NCI-H2107 treated with DMSO at 0.1 percent for 48 hours (cell line): ENCODE results near the gene ART5.
A peak's percentile ranks its signal among the peaks of the same experiment; 100 is the strongest.

Experiments
- DNase-seq: peaks from one replicate; lab custom pipeline; 2025; ENCODE audit not compliant: unreplicated experiment; lab: John Stamatoyannopoulos, UW

The ART5 gene, protein sequence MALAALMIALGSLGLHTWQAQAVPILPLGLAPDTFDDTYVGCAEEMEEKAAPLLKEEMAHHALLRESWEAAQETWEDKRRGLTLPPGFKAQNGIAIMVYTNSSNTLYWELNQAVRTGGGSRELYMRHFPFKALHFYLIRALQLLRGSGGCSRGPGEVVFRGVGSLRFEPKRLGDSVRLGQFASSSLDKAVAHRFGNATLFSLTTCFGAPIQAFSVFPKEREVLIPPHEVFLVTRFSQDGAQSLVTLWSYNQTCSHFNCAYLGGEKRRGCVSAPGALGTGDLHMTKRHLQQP

DNA sequence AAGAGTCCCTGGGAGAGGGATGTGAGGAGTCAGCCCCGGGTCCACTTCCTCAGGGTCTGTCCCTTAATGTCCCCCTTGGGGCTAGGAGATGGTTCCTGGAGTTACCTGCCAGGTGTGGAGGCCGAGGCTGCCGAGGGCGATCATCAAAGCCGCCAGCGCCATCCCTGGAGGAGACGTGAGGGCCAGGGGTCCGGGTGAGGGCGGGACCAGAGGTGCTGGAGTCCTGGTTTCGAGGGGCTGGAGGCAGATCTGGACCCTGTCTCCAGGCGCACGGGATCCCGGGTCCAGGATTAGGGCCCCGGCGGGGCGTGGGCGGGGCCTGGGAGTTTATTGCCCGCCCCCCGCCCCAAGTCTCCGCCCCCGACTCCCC, at the start of gene ART5:
Gene ART5 (minus strand): TSS at position 292 of the 370 bp plus-strand sequence. CDS start 130 bp downstream, at position 162.
- no peak for DNase-seq

DNA sequence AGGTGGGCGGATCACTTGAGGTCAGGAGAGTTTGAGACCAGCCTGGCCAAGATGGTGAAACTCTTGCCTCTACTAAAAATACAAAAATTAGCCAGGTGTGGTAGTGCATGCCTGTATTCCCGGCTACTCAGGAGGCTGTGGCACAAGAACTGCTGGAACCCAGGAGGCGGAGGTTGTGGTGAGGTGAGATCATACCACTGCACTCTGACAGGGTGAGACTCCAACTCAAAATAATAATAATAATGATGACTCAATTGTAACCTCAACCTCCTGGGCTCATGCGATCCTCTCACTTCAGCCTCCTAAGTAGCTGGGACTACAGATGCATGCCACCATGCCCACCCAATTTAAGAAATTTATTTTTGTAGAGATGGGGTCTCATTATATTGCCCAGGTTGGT, 45.0 kb upstream of the ART5 start:
- DNase-seq, result no peak

DNA sequence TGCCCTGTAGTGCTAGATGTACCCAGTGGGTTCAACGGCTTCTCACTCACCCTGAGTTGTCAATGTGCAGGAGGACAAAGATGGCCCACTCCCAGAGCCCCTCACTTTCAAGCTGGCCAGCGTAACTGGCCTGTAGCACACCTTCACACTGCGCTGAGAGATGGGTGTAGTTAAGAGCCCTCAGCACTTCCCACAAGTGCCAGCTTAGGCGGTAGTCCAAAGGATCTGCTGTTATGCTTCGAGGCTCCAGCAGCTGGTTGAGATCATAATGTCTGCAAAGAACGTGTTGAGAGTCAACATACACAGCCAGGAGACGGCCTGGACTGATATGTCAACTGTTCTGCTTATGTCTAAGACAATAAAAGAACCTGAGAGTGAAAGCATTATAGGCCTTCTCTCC, 44.1 kb upstream of the ART5 start:
- no peak for DNase-seq

DNA sequence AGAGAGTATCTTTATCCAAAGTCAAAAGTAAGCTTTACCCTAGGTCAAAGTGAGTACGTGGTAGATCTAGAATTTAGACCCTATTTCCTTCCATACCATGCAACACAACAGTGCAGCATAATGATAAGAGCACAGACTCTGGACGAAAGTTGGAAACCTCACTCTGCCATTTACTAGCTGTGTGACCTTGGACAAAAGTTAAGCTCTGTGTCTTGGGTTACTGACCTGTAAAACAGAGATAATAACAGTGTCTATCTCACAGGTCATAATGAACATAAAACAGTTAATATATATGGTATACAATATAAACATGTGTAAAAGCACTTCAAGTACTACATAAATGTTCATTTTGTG, 43.0 kb upstream of the ART5 start:
- no peak for DNase-seq

DNA sequence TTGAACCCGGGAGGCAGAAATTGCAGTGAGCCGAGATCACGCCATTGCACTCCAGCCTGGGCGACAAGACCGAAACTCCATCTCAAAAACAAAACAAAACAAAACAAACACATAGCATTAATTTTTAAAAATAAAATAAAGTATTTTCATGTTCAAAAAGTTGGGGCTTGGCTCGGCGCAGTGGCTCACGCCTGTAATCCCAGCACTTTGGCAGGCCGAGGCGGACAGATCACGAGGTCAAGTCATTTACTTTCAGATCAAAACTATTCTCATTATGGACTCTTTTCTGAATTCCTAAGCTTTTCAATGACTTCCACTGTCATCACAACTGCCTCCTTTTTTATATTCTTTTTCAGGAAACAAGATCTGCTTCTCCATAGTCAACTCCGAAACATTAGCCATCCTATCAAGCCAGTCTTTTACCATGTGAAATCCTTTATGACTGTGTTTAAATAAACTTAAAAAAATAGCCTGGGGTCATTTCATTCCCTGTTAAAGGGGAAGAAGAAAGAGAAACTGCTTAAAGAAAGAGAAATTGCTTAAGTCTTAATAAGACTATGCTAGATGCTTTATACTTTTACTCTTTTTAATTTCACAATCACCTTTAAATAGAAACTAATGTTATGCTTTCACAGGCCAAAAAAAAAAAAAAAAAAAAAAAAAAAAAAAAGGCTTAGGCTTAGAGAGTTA, 42.5 kb upstream of the ART5 start:
- DNase-seq, result no peak

DNA sequence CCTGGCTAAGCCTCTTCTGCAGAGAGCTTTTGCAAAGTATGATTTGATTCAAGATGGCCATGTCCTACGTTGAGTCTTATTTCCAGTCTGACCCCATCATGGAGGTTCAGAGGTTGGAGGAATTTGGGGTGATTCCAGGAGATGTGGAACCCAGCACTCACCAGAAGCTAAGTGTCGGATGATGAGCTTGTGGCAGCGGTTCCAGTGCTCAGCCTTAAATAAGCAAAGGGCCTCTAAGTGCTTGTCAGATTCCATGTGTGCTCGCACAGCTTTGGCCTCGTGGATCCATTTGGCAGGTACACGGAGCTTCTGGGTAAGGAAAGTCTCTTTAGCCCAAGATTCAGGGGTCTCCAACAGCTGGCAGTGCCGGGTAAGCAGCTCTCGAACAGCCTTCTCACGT, 41.2 kb upstream of the ART5 start:
- DNase-seq, result no peak

DNA sequence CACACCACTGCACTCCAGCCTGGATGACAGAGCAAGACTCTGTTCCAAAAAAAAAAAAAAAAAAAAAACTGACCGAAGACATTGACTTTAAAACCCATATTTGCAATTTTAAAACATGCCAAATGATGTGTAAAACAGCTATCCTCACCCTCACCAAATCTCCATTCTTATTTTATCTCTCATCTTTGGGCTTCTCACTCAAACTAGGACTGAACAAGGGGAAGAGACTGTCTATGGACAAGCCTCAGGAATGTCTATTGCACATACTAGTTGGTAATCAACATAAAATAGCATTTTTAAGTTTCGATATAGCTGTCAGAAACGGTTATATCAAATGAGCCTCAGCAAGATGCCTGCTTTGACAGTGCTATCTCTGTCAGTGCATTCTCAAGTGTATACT, 37.3 kb upstream of the ART5 start:
- no peak for DNase-seq

DNA sequence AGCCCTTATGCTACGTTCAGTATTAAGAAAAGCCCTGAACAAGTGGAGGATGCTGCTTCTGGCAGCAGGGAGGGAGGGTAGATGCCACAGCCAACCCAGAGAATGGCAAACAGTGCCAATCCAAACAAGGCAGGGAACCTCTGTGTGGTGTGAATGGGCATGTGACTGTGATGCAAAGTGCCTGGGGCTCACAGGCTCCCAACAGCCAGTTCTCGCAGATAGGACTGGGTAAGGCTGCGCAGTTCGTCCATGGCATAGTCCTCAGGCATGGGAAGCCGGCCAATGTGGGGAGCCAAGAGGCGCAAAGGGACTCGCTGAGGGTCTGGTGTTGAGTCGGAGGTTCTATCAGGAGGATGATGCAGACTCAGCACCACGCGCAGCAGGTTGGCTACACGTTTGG, 34.2 kb upstream of the ART5 start:
- no peak for DNase-seq

DNA sequence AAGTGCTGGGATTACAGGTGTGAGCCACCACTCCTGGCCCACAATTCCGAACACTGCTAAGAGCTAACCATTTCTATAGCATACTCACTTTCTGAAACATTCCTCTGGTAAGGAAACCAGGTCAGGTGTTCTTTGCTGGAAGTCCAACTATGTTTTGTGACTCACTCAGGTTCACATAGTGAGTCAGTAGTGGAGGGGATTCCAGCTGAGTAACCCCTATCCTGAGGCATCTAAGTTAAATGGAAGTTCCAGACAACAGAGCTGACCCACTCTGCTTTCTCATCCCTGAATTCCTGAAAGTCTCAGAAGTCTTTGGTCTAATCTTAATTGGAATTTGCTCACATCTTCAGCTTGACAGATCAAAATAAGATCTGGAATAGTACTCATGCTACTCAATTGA, 32.4 kb upstream of the ART5 start:
- DNase-seq, result no peak

DNA sequence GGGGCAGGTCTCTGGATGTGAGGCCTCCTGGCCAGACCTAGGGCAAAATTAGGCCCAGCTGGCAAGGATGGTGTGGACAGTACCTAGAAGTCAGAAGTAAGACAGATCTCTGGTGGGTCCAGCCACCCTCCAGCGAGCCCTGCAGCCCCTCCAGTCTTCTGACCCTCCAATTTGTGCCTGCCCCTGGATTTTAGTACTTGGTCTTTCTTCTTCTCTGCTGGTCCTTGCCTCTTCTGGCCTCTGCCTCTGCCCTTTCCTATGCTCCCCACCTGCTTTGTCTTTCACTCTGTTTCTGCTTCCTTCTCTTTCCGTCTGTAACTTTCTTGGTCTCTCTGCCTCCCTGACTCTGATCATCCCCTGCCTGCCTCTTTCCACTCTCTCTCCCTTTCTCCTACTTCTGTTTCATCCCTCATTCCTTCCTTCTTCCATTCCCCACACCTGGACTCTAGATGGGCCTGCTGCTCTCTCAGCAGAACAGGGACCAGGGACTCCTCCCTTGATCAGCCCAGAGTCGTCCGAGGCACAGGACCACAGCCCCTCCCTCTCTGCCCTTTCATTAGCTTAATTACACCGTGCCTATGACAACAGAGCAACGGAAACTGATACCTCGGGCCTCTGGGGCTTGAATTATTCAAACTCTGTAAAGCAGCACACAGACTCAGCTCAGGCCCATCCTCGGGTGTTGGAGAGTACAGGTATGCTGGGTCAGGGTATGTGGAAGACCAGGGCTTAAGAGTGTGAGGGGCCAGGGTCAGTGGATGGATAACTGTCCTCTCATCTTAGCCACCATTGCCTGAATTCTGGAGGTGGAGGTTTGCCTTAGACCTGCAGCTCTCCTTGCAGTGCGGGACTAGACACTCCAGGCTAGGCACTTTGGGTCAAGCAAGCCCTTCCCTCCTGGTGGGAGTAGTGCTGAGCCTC, 29.8 kb upstream of the ART5 start, which contains the start of gene CHRNA10:
Gene CHRNA10 (minus strand): TSS at position 51 of the 921 bp plus-strand sequence. CDS start 72 bp downstream, outside the sequence.
- peak; percentile 14 for DNase-seq

DNA sequence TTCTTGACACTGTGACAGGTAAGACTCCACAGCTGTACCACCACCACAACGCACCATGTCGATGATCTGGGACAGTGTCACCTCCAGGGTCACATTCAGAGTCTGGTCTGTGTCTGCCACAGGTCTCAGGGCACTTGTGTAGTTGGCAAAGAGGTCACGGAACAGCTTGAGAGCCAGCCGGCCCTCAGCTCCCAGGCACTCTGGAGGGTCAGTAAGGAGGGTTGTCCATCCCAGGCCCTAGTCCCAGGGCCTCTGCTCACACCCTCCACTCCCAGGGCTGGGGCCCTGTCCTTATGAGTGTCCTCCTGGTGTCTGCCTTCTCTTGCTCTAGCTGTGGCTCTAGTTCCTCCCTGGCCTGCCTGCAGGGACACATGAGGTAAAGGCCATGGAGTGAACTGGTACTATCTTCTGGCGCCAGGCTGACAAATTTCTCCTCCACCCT, 28.0 kb upstream of the ART5 start:
- DNase-seq, result no peak

DNA sequence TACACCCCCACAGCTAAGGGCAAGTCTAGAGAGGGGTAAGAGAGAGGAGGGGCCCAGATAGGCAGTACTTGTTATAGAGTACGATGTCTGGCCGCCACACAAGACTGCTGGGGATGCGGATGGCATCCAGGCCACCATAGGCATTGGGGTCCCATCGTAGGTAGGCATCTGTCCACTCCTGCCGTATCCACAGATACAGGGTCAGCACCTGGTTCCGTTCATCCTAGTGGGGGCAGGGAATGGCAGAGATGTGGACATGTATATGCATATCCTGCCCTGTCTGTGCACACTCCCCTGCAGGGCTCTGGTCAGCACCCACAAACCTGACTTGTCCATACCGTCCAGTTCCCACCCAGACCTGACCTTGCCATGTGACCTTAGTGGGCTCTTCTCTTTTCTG, 27.3 kb upstream of the ART5 start:
- DNase-seq, result no peak

DNA sequence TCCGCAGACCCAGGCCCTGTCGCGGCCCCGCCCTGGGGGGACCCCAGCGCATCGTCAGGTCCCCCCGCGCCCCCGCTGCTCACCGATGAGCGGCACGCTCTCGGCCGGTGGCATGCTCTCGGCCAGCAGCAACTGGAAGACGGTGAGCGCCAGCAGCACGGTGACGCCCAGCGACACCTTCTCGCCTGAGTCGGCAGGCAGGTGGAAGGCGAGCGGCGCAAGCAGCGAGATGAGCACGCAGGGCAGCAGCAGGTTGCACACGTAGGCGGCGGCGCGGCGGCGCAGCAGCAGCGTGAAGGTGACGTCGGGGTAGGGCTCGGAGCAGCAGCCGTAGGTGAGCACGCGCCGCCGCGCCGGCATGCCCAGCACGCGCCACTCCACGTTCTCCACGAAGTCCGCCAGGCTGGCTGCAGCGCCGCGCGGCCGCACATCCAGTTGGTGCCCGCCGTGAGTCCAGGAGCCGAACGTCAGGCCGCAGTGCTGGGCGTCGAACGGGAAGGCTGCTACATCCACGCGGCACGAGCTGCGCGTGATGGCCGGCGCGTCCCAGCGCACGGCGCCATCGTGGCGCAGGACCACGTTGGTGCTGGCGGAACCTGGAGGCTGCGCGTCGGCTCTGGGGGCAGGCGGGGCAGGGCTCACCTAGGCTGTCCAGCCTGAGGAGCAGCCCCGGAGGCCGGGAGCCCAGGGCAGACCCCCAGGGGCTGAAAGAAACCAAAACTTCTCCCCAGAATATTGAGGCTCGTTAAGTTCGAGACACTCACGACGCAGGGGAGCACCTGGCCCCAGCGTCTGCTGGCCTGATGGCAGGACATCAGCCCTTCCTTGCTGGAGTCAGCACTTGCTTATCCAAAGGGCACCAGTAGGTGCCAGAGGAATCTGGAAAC, 25.6 kb upstream of the ART5 start:
- no peak for DNase-seq

DNA sequence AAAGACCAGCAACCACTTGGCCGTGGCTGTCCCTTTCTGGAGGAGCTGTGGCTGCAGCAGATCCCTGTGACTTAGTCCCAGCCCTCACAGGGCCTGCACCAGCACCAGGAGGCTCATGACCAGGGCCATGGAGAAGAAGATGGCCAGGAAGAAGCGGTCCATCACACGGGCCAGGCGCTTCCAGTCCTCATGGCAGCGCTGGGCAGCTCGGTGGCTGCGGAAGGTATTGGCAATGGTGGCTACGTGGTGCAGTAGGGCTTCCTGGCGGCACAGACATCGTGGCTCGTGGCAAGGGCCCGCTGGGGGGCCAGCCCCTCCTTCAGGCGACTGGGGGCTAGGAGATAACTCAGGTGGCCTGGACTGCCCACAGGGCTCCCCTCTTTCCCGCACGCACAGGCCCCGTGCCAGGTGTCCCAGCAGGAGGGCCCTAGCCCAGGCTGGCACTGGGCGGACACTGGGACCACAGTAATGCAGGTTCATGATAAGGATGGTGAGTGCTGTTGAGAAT, 24.3 kb upstream of the ART5 start:
- DNase-seq, result no peak

DNA sequence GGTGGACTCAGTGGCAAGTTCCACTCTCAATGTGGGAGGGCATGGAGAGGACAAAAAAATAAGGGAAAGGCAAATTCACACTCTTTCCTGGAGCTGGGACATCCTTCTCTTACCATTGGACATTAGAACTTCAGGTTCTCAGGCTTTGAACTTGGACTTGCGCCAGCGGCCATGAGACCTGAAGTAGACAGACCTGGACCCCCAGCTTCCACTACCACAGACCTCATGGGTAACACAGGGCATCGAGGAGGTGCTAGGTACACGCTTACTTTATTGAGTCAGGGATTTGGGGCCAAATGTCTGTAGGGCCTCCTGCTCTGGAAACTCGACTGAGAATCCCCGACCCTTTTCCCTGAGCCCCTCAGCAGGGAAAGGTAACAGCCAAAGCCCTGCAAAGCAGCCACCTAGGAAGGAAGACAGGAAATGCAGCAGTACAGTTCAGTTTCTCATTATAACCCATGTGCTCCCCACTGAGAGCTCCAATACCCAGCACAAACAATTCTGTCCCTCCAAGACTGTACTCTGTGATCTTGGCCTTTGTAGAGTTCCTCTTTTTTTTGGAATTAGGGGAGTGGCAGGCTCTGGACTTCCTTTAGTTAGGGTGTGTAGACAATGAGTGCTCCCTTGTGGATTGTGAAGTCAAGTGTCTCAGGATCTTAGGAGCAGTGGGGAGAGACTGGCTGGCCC, 23.7 kb upstream of the ART5 start:
- DNase-seq, result no peak

DNA sequence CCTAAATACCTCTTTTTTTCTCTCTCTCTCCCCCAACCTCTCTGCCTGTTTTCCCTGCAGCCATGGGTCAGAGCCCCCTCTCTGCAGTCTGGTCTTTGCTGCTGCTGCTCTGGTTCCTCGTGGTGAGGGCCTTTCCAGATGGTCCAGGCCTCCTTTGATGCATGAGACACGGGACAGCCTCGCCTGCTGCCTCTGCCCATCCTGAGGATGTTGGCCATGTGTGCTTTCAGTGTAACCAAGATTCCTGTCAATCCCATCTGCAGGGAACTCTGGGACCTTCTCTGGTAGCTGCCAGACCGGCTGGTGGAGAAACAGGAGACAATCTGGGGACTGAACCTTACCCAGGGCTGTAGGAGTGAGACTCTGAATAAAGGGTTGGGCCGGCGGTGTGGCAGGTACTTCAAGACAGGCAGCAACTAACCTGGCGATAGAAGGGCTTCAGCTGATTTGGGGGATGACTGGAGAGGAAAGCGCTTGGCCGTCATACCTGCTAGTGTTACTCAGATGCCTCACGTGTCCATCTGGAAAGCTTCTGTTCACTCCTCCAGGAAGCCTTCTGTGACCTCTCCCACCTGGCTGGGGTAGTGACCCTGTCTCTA, 22.3 kb upstream of the ART5 start:
- no peak for DNase-seq

DNA sequence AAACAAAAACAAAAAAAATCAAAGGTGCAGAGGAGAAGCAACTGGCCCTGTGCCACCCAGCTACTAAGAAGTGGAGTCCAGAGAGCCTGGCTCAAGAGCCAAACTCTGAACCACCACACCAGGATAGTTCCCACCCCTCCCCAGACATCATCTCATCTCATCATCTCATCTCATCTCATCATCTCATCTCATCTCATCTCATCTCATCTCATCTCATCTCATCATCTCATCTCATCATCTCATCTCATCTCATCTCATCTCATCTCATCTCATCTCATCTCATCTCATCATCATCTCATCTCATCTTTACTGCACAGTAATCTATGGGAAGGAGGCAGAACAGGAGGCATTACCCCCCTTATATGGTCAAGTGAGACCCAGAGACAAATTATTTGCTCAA, 21.1 kb upstream of the ART5 start:
- DNase-seq, result no peak

DNA sequence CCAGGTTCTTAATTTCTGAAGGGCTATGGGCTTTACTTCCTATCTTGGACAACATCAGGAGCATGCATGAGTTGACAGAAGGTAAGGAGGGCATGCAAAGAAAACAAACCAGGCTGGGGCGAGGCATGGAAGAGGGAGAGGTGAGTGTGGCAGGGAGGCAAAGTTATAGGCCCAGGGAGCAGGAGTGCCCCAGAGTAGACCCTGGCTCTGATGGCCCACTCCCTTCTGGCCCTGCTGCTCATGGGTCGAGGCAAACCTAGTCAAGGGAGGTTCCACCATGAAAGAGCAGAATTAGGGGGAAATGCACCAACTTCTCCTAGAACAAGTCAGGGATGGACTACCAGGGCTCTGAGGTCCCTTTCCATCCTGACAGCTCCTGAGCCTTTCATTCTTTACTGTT, 19.2 kb upstream of the ART5 start:
- DNase-seq, result no peak
